H1 (cell line): ENCODE results near the gene PBLD. TPM values are rescaled to one million over a fixed set of nuclear protein-coding genes. Genes with fewer than 3 reads are reported as not detected.

ENCODE experiments used
- TCF12 ChIP-seq: IDR thresholded peaks from 2 replicates; pipeline ENCODE4 v1.6.1; 2011; ENCODE audit warnings: low read depth, mild to moderate bottlenecking, low read length
- polyA plus RNA-seq, 7 experiments: library from polyadenylated mRNA; depleted of rRNA in 3 of 7; stranded (reverse) in 5 of 7; unstranded in 2 of 7; fragments of >200 nt in 5 of 7; fragments of 200-250 nt in 2 of 7; gene quantifications; 1 replicate in 5 of 7; 2 replicates in 1 of 7; 4 replicates in 1 of 7; pipeline versions ENCODE4 v1.2.1 to v1.2.3, GENCODE V29; 2011 to 2013; ENCODE audit warnings: missing spikeins in 2 of 7, mixed read lengths in 2 of 7
- total RNA-seq: library from RNA; stranded (reverse); fragmentation: NEBNext Ultra II Directional; extraction: Animal tissue kit (Norgen Biotek cat#: 25700); gene quantifications from 2 replicates; pipeline ENCODE4 v1.2.1, GENCODE V29; 2021

PBLD gene
- total and polyA plus RNA-seq, 2 of the 8 experiments (the other 6 are each of a cell fraction or from before 2014, with no cell fraction given) = 0.56 to 2.0 TPM

DNA sequence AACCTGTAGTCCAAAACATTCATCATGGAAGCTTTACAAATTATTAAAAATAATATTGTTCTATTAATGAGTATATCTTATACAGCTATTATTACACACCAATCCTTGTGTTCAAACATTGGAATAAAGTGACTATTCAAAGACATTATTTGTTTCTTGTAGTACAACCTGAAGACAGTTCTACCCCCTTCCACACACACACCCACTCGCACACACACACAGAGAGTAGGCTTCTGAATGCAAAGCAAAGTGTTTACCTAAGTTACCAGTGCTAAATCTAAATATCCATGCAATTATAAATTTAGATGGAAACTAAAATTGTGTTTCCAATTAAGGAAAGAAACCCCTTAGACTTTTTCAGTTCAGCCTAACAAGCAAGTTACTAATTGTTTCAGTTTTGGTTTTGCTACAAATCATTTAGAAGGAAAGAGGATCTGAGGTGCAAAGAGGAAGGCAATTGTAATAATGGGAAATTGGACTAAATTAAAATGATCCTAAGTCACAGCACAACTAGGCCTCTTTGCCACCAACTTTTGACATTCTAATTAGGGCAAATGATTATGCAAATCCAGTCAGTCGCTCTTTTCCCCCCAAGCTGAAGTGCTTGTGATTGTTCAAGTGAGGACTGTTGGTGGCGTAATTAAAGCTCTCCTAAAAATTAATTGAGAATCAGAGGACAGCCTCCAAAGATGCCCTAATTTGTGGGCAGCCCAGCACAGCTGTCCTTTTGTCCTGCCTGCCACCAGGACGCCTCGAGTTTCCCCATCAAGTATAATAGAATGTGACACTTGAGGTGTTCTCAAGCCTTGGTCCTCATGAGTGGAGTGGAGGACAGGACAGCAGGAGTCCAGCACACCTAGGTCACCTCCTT, 80.9 kb downstream of the PBLD start (continued):
- no peak for TF ChIP-seq TCF12
